ENCODE results near the gene SSH3. TPM values are rescaled to one million over a fixed set of nuclear protein-coding genes. Genes with fewer than 3 reads are reported as not detected.

Gene SSH3
- total and polyA plus RNA-seq, 2 of the 4 experiments (the other 2 are of a cell fraction), result 7.3 to 26.7 TPM

DNA sequence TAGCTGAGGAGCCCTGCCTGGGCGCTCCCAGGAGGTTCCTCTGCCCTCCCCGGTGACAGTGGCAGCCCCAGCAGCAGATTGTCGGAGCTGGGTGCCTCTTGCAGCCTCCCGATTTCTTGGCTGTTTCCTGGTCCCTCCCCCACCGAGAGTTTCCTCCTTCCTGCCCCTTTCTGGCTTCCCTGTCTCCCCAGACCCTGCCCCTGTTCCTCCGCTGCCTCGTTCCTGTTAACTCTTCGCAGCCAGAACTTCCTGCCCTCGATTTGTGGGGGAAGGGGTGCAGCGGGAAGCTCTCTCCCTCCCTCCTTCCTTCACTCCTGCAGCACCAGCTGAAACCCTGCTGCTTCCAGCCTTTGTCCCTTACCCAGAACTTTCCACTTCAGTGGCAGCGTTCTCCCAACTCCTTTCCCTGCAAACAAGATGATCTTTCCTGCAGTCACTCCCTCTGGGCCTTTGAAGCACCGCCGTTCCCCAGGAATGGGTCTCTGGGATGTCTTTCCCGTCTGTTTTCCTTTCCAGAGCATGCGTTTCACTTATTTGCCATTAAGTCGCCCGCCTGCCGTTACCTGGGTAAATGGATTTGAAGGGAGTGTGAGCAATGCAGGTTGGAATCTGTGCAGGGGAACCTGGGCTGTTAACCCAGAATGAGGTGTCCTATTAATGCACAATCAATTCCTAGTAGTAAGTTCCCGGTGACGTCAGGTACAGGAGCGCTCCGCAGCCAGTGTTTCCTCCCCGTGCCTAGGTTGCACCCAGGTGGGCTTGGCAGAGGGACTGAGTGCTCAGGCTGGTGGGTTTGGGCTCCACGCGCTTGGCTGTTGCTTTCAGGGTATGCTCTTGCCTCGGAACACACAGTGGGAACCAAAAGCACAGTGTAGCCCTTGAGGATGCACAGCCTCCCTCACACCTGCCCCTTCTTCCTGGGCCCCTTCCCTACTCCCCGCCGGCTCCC, 32.8 kb upstream of the SSH3 start (continued):
- TF ChIP-seq ELK1 (IDR thresholded peaks at IDR 0.05; ENCODE audit: borderline replicate concordance, low read depth, low read length) (no peak), POLR2A (IDR thresholded peaks at IDR 0.05; ENCODE audit: low read depth, low read length) (no peak)

GRCh38 chr11:67271205-67271540, 32.2 kb upstream of the SSH3 start:
- intact Hi-C loops (cut with micrococcal nuclease), result no loop called here
- no peak overlapping the region for H2BK15ac ChIP-seq (ENCODE audit: low read depth, low read length)
- no peak overlapping the region for H4K91ac ChIP-seq (ENCODE audit: insufficient read depth, low read depth, low read length)
- H3K36me3 ChIP-seq (ENCODE audit: control insufficient read depth, insufficient read depth, low read length), result peaks cover 10% of the 10 kb centered on the region; the same call in 1 of the 2 replicates
- H3K4me2 ChIP-seq (ENCODE audit: low read depth, low read length), result no peak overlapping the region
- no peak overlapping the region for H2BK120ac ChIP-seq (ENCODE audit: low read depth, low read length)
- no peak overlapping the region for H3K14ac ChIP-seq (replicated peaks; ENCODE audit: low read depth, low read length)
- H4K8ac ChIP-seq (ENCODE audit: low read depth in 2 of 2, low read length in 2 of 2), result no peak overlapping the region
- H3K9ac ChIP-seq (ENCODE audit: low read depth, low read length), result no peak overlapping the region
- in situ Hi-C loops (cut with MboI; ENCODE audit: low sequenced_read_pairs), result no loop called here
- H4K20me1 ChIP-seq (ENCODE audit: insufficient read depth, low read length), result peaks cover 44% of the 10 kb centered on the region
- TF ChIP-seq BHLHE40 (IDR thresholded peaks at IDR 0.05; ENCODE audit: low read depth, low read length) (no peak), CEBPB (IDR thresholded peaks at IDR 0.05; ENCODE audit: low read depth, low read length) (no peak), MAFK (IDR thresholded peaks at IDR 0.05; ENCODE audit: low read depth, low read length) (no peak), RAD21 (IDR thresholded peaks at IDR 0.05; ENCODE audit: low read length) (no peak), MXI1 (IDR thresholded peaks at IDR 0.05; ENCODE audit: borderline replicate concordance, low read depth, low read length) (no peak), POLR2A (IDR thresholded peaks at IDR 0.05; ENCODE audit: low read depth, low read length) (no peak)
- no peak overlapping the region for H3K56ac ChIP-seq (ENCODE audit: extremely low read depth, insufficient read depth, low read length)
- H2AFZ ChIP-seq (replicated peaks; ENCODE audit: low read length, poor library complexity), result no peak overlapping the region
- H2BK5ac ChIP-seq (ENCODE audit: low read depth, low read length, poor library complexity, severe bottlenecking), result no peak overlapping the region
- peaks cover 24 to 93% of the 10 kb centered on the region in 2 experiments; a peak in 3 of 4 replicates for H3K79me1 ChIP-seq (ENCODE audit: low read depth in 1 of 2, low read length in 2 of 2)
- CTCF ChIA-PET, result no interaction called here
- ATAC-seq (ENCODE audit: low read depth) (no peak), DNase-seq (no peak)
- H3K27me3 ChIP-seq (ENCODE audit: control insufficient read depth, insufficient read depth, low read length), result no peaks in the 10 kb centered on the region
- no peak overlapping the region for H4K5ac ChIP-seq (ENCODE audit: low read depth, low read length)
- dilution Hi-C loops (cut with HindIII; ENCODE audit: low sequenced_read_pairs, unreplicated experiment), result no loop called here
- no peak overlapping the region for H2AK9ac ChIP-seq (replicated peaks; ENCODE audit: low read depth, low read length, poor library complexity)
- H3K23ac ChIP-seq (ENCODE audit: low read depth, low read length), result no peak overlapping the region
- WGBS, 2 experiments (ENCODE audit: extremely low coverage in 2 of 2, insufficient read length in 1 of 2), result no CpG with 5 or more reads among the region's 5 CpGs
- no peak overlapping the region for H3K27ac ChIP-seq (ENCODE audit: insufficient read depth, low read length)
- H2BK20ac ChIP-seq (ENCODE audit: low read depth, low read length), result no peak overlapping the region
- H3K18ac ChIP-seq (ENCODE audit: low read depth, low read length), result no peak overlapping the region
- H3K4ac ChIP-seq (ENCODE audit: low read depth, low read length), result no peak overlapping the region
- POLR2A ChIA-PET (ENCODE audit: unreplicated experiment), result no interaction called here
- H2AK5ac ChIP-seq (ENCODE audit: low read depth, low read length), result no peak overlapping the region
- H3K9me1 ChIP-seq (ENCODE audit: insufficient read depth, low read length), result peaks cover 37% of the 10 kb centered on the region
- no TSS peak for BruUV-seq (replicated peaks)
- H3K4me1 ChIP-seq (ENCODE audit: control insufficient read depth, insufficient read depth, low read length), result peaks cover 35% of the 10 kb centered on the region
- no peaks in the 10 kb centered on the region for H3K9me3 ChIP-seq (ENCODE audit: control insufficient read depth, insufficient read depth, low read length)
- no peak overlapping the region for H3K4me3 ChIP-seq (ENCODE audit: insufficient read depth, low read depth, low read length)
